Small intestine (tissue), 7 donors: ENCODE measurements around the gene TRIM7. TPM values are rescaled to one million over a fixed set of nuclear protein-coding genes. Genes with fewer than 3 reads are reported as not detected.
"Not testable (repeated sequence)": the region's sequence is repeated elsewhere in the genome, so short reads cannot be mapped to it uniquely, and the experiment has no call there.

Experiments
- DNase-seq, 2 donors: peaks; one replicate each; pipeline versions ENCODE4 v3.0.0 to v3.0.0-alpha.2; 2013
- FAIRE-seq: peaks from 2 replicates; lab custom pipeline; 2012; peaks lifted over from hg19 to GRCh38; lab: Jason Lieb, UNC
- H3K27ac ChIP-seq, 3 donors: one replicate each; pipeline ENCODE4 v1.5.1; 2013; ENCODE audit warnings: low read length in 2 of 3, mild to moderate bottlenecking in 2 of 3, control low read depth in 1 of 3, inconsistent platforms in 1 of 3, low read depth in 1 of 3, moderate library complexity in 1 of 3
- H3K27me3 ChIP-seq, 3 donors: one replicate each; pipeline ENCODE4 v1.6.1; 2013; ENCODE audit warnings: low read length in 3 of 3, inconsistent platforms in 1 of 3; ENCODE audit not compliant: control insufficient read depth in 3 of 3, insufficient read depth in 3 of 3
- H3K36me3 ChIP-seq, 3 donors: one replicate each; pipeline ENCODE4 v1.6.1; 2013; ENCODE audit warnings: low read length in 3 of 3, inconsistent platforms in 1 of 3, low read depth in 1 of 3, mild to moderate bottlenecking in 1 of 3, moderate library complexity in 1 of 3; ENCODE audit not compliant: control insufficient read depth in 3 of 3, insufficient read depth in 2 of 3
- H3K4me1 ChIP-seq, 3 donors: one replicate each; pipeline ENCODE4 v1.6.1; 2013; ENCODE audit warnings: low read length in 2 of 3, inconsistent platforms in 1 of 3, low read depth in 1 of 3, mild to moderate bottlenecking in 1 of 3, moderate library complexity in 1 of 3; ENCODE audit not compliant: control insufficient read depth in 3 of 3, insufficient read depth in 2 of 3
- H3K4me3 ChIP-seq, 3 donors: one replicate each; pipeline ENCODE4 v1.5.1; 2013; ENCODE audit warnings: low read length in 3 of 3, control low read depth in 1 of 3, inconsistent platforms in 1 of 3, low read depth in 1 of 3, mild to moderate bottlenecking in 1 of 3, moderate library complexity in 1 of 3
- H3K9me3 ChIP-seq, 2 donors: one replicate each; pipeline ENCODE4 v1.6.1; 2013; ENCODE audit warnings: low read depth in 1 of 2, low read length in 1 of 2; ENCODE audit not compliant: control insufficient read depth in 2 of 2, insufficient read depth in 1 of 2
- WGBS, 3 donors: extraction: QIAGEN DNeasy Blood & Tissue Kit; methylation state at CpG; one replicate each; pipeline ENCODE4 v1.1.7; 2013; 5-methylcytosine and 5-hydroxymethylcytosine counted together
- polyA plus RNA-seq, 4 donors: library from polyadenylated mRNA; stranded (reverse) in 3 of 4; unstranded in 1 of 4; fragments of 200-250 nt in 3 of 4; fragments of 120-200 nt in 1 of 4; gene quantifications; one replicate each; pipeline versions ENCODE4 v1.2.1 to v1.2.3, GENCODE V29; 2013
- donor health status: healthy with polysubstance abuse.
- donor health status: control.
- donor health status: control.
- donor health status: Bipolar disorder and iron deficiency.
- donor health status: healthy.

The TRIM7 gene
- polyA plus RNA-seq, 4 donors: 0.22 to 2.1 (median 0.89) TPM; not detected in 1

GRCh38 chr5:181170996-181171395 is 34.0 kb downstream of the TRIM7 start:
- DNase-seq: no peak
- Histone ChIP-seq H3K9me3 (no peaks in the 10 kb centered on the region), H3K4me1 (no peaks in the 10 kb centered on the region), H3K27me3 (peaks cover 7 to 75% (median 27%) of the 10 kb centered on the region in 3 donors), H3K4me3 (no peak overlapping the region), H3K36me3 (no peaks in the 10 kb centered on the region), H3K27ac (no peak overlapping the region)
- 41 to 47% (median 41%) methylated on average over 6 of the region's 6 CpGs for WGBS, 3 donors
- no peak for FAIRE-seq

- DNase-seq (peak in 1 of 2 donors; percentile 71), FAIRE-seq (no peak)
- Histone ChIP-seq H3K27me3 (peaks cover 7 to 82% (median 27%) of the 10 kb centered on the region in 3 donors), H3K4me3 (peak overlapping the region in 1 of 3 donors; percentile 27), H3K4me1 (no peaks in the 10 kb centered on the region), H3K27ac (no peak overlapping the region), H3K36me3 (no peaks in the 10 kb centered on the region), H3K9me3 (no peaks in the 10 kb centered on the region)
- 8 to 16% (median 11%) methylated on average over 33 of the region's 33 CpGs for WGBS, 3 donors
Observed at GRCh38 chr5:181170237-181170825, 34.7 kb downstream of the TRIM7 start.

- not testable (repeated sequence) for H3K36me3 ChIP-seq, H3K4me1 ChIP-seq, FAIRE-seq, H3K27ac ChIP-seq, H3K9me3 ChIP-seq
- 4 to 11% (median 7%) methylated on average over 46 to 50 of the region's 50 CpGs for WGBS, 3 donors
- DNase-seq: peak in 1 of 2 donors; percentile 58
- H3K27me3 ChIP-seq: peaks cover 7 to 89% (median 25%) of the 10 kb centered on the region in 3 donors
- peak overlapping the region in 1 of 3 donors; percentile 27 for H3K4me3 ChIP-seq
Observed at GRCh38 chr5:181169459-181170236, 35.3 kb downstream of the TRIM7 start.

GRCh38 chr5:181168595-181169118 is 36.3 kb downstream of the TRIM7 start:
- Histone ChIP-seq H3K27ac (no peak overlapping the region), H3K27me3 (peaks cover 7 to 86% (median 24%) of the 10 kb centered on the region in 3 donors), H3K36me3 (no peaks in the 10 kb centered on the region), H3K9me3 (peaks cover 0 to 5% of the 10 kb centered on the region in 2 donors), H3K4me3 (no peak overlapping the region), H3K4me1 (no peaks in the 10 kb centered on the region)
- FAIRE-seq (no peak), DNase-seq (no peak)
- WGBS, 3 donors: 29 to 34% (median 34%) methylated on average over 14 of the region's 14 CpGs

GRCh38 chr5:181167814-181168488 is 37.0 kb downstream of the TRIM7 start:
- Histone ChIP-seq H3K36me3 (no peaks in the 10 kb centered on the region), H3K27ac (no peak overlapping the region), H3K27me3 (peaks cover 7 to 84% (median 18%) of the 10 kb centered on the region in 3 donors), H3K9me3 (peaks cover 0 to 5% of the 10 kb centered on the region in 2 donors), H3K4me3 (no peak overlapping the region), H3K4me1 (no peaks in the 10 kb centered on the region)
- WGBS, 3 donors: 8 to 13% (median 9%) methylated on average over 11 of the region's 11 CpGs
- DNase-seq (no peak), FAIRE-seq (no peak)

- FAIRE-seq (no peak), DNase-seq (no peak)
- Histone ChIP-seq H3K27ac (no peak overlapping the region), H3K36me3 (no peaks in the 10 kb centered on the region), H3K9me3 (peaks cover 0 to 5% of the 10 kb centered on the region in 2 donors), H3K4me1 (no peaks in the 10 kb centered on the region), H3K4me3 (no peak overlapping the region), H3K27me3 (peaks cover 7 to 76% (median 17%) of the 10 kb centered on the region in 3 donors)
- 45 to 66% (median 52%) methylated on average over 6 of the region's 6 CpGs for WGBS, 3 donors
Observed at GRCh38 chr5:181166812-181167733, 37.9 kb downstream of the TRIM7 start.

- Histone ChIP-seq H3K27me3 (peaks cover 0 to 53% (median 3%) of the 10 kb centered on the region in 3 donors), H3K27ac (no peak overlapping the region), H3K4me3 (no peak overlapping the region), H3K36me3 (no peaks in the 10 kb centered on the region), H3K9me3 (peaks cover 0 to 5% of the 10 kb centered on the region in 2 donors), H3K4me1 (no peaks in the 10 kb centered on the region)
- DNase-seq (no peak), FAIRE-seq (no peak)
- whole genome bisulfite sequencing, 3 donors: 17 to 37% (median 33%) methylated on average over 46 to 48 of the region's 52 CpGs
Observed at GRCh38 chr5:181164076-181164952, 40.7 kb downstream of the TRIM7 start.
